Measurements from ENCODE around the gene CDH13.

Gene CDH13

GRCh38 chr16:82603784-82604411, 22.9 kb upstream of the CDH13 start:
- ATAC-seq = peak; percentile 99
- no peak for TF ChIP-seq BACH2 (CRISPR knock-in tag; IDR thresholded peaks at IDR 0.05; ENCODE audit: borderline replicate concordance)
- no peak for TF ChIP-seq ZNF8 (CRISPR knock-in tag; IDR thresholded peaks at IDR 0.05)

GRCh38 chr16:82605076-82605475, 21.7 kb upstream of the CDH13 start:
- TF ChIP-seq ZNF8 (CRISPR knock-in tag; IDR thresholded peaks at IDR 0.05) (no peak), CREB5 (CRISPR knock-in tag; IDR thresholded peaks at IDR 0.05; ENCODE audit: low read depth) (no peak), ZC3H10 (CRISPR knock-in tag; IDR thresholded peaks at IDR 0.05) (no peak), PATZ1 (CRISPR knock-in tag; IDR thresholded peaks at IDR 0.05; ENCODE audit: borderline replicate concordance) (no peak), ZNF565 (CRISPR knock-in tag; conservative IDR thresholded peaks at IDR 0.05; ENCODE audit: low read depth) (no peak), TSHZ2 (CRISPR knock-in tag; IDR thresholded peaks at IDR 0.05) (no peak), ZFP30 (CRISPR knock-in tag; IDR thresholded peaks at IDR 0.05) (no peak), CSRNP3 (CRISPR knock-in tag; IDR thresholded peaks at IDR 0.05) (no peak), ZFP3 (CRISPR knock-in tag; IDR thresholded peaks at IDR 0.05) (no peak)
- ATAC-seq = no peak

- no peak for ATAC-seq
- TF ChIP-seq ZC3H10 (CRISPR knock-in tag; IDR thresholded peaks at IDR 0.05) = no peak
- TF ChIP-seq TSHZ2 (CRISPR knock-in tag; IDR thresholded peaks at IDR 0.05) = no peak
- TF ChIP-seq BACH2 (CRISPR knock-in tag; IDR thresholded peaks at IDR 0.05; ENCODE audit: borderline replicate concordance) = no peak
- TF ChIP-seq ZNF565 (CRISPR knock-in tag; conservative IDR thresholded peaks at IDR 0.05; ENCODE audit: low read depth) = no peak
- TF ChIP-seq CSDC2 (CRISPR knock-in tag; IDR thresholded peaks at IDR 0.05) = no peak
- TF ChIP-seq SNAI2 (CRISPR knock-in tag; IDR thresholded peaks at IDR 0.05) = no peak
Measured at GRCh38 chr16:82605863-82606620, 20.7 kb upstream of the CDH13 start.

GRCh38 chr16:82609140-82609539, 17.6 kb upstream of the CDH13 start:
- ATAC-seq = peak; percentile 34; the same call in 2 of the 3 replicates
- TF ChIP-seq CSRNP3 (CRISPR knock-in tag; IDR thresholded peaks at IDR 0.05) (no peak), ZNF70 (CRISPR knock-in tag; IDR thresholded peaks at IDR 0.05) (no peak), TCF4 (CRISPR knock-in tag; IDR thresholded peaks at IDR 0.05; ENCODE audit: borderline replicate concordance) (no peak), ISL1 (CRISPR knock-in tag; IDR thresholded peaks at IDR 0.05) (no peak), ZNF8 (CRISPR knock-in tag; IDR thresholded peaks at IDR 0.05) (no peak), GLIS3 (CRISPR knock-in tag; IDR thresholded peaks at IDR 0.05) (no peak), RARB (CRISPR knock-in tag; IDR thresholded peaks at IDR 0.05) (no peak), ZC3H10 (CRISPR knock-in tag; IDR thresholded peaks at IDR 0.05) (no peak), POU6F1 (CRISPR knock-in tag; IDR thresholded peaks at IDR 0.05; ENCODE audit: borderline replicate concordance, low read depth) (no peak)

Measured in SK-N-SH treated with all-trans-retinoic acid at 6 μM for 48 hours (cell line).